DOHH2 (cell line): ENCODE measurements around the gene IGSF9B.

ENCODE experiments used
- H3F3A ChIP-seq: fragments of 200-600 bp; sonication (generic), shearing (Covaris generic); 2 replicates; pipeline ENCODE4 v1.6.0; 2016; ENCODE audit warnings: antibody characterized with exemption, mild to moderate bottlenecking; ENCODE audit not compliant: control insufficient read depth, insufficient read depth
- H3K27ac ChIP-seq: fragments of 200-600 bp; sonication (generic); 2 replicates; pipeline ENCODE4 v1.5.1; 2014; ENCODE audit warnings: low read depth, mild to moderate bottlenecking, low read length, moderate library complexity
- H3K27me3 ChIP-seq: fragments of 200-600 bp; sonication (generic); 2 replicates; pipeline ENCODE4 v1.6.1; 2014; ENCODE audit warnings: mild to moderate bottlenecking, low read length, mixed read lengths; ENCODE audit not compliant: control insufficient read depth
- H3K36me3 ChIP-seq: fragments of 200-600 bp; sonication (generic); 2 replicates; pipeline ENCODE4 v1.6.1; 2014; ENCODE audit warnings: mild to moderate bottlenecking, low read length, moderate library complexity, mixed read lengths; ENCODE audit not compliant: control insufficient read depth
- H3K4me1 ChIP-seq: fragments of 200-600 bp; sonication (generic); 2 replicates; pipeline ENCODE4 v1.6.1; 2014; ENCODE audit warnings: mild to moderate bottlenecking, low read length, mixed read lengths; ENCODE audit not compliant: control insufficient read depth
- H3K4me2 ChIP-seq: fragments of 200-600 bp; sonication (generic); 2 replicates; pipeline ENCODE4 v1.6.0; 2014; ENCODE audit warnings: mild to moderate bottlenecking, low read length, moderate library complexity
- H3K4me3 ChIP-seq: fragments of 200-600 bp; sonication (generic); 2 replicates; pipeline ENCODE4 v1.5.1; 2014; ENCODE audit warnings: mild to moderate bottlenecking, low read length, mixed read lengths
- H3K79me2 ChIP-seq: fragments of 200-600 bp; sonication (generic); 2 replicates; pipeline ENCODE4 v1.6.1; 2014; ENCODE audit warnings: mild to moderate bottlenecking, low read length, mixed read lengths; ENCODE audit not compliant: control insufficient read depth
- H3K9me2 ChIP-seq: fragments of 200-600 bp; sonication (generic); replicated peaks from 2 replicates; pipeline ENCODE4 v1.6.1; 2014; ENCODE audit warnings: mild to moderate bottlenecking, low read length, mixed read lengths; ENCODE audit not compliant: control insufficient read depth
- H3K9me3 ChIP-seq: fragments of 200-600 bp; sonication (generic); 2 replicates; pipeline ENCODE4 v1.6.1; 2014; ENCODE audit warnings: antibody characterized with exemption, low read length, mixed read lengths; ENCODE audit not compliant: control insufficient read depth, insufficient read depth
- H4K20me1 ChIP-seq: fragments of 200-600 bp; sonication (generic); 2 replicates; pipeline ENCODE4 v1.6.0; 2014; ENCODE audit warnings: low read depth, mild to moderate bottlenecking, antibody characterized with exemption, low read length, moderate library complexity; ENCODE audit not compliant: control insufficient read depth, insufficient read depth
- EZH2phosphoT487 ChIP-seq: fragments of 200-600 bp; sonication (generic); IDR thresholded peaks from 2 replicates; pipeline ENCODE4 v1.6.1; 2017; ENCODE audit warnings: borderline replicate concordance, mild to moderate bottlenecking, antibody characterized with exemption, low read length, moderate library complexity, mixed read lengths
- TF ChIP-seq, protein P1 (sequence below): fragments of 200-600 bp; sonication (generic); IDR thresholded peaks from one replicate; pipeline ENCODE4 v1.5.1; 2014; ENCODE audit warnings: antibody characterized with exemption, mild to moderate bottlenecking, low read depth, low read length; ENCODE audit not compliant: poor library complexity, severe bottlenecking

IGSF9B gene

GRCh38 chr11:133904818-133905515, 51.8 kb downstream of the IGSF9B start:
- no peak for TF ChIP-seq EZH2phosphoT487
- TF ChIP-seq, protein P1, sequence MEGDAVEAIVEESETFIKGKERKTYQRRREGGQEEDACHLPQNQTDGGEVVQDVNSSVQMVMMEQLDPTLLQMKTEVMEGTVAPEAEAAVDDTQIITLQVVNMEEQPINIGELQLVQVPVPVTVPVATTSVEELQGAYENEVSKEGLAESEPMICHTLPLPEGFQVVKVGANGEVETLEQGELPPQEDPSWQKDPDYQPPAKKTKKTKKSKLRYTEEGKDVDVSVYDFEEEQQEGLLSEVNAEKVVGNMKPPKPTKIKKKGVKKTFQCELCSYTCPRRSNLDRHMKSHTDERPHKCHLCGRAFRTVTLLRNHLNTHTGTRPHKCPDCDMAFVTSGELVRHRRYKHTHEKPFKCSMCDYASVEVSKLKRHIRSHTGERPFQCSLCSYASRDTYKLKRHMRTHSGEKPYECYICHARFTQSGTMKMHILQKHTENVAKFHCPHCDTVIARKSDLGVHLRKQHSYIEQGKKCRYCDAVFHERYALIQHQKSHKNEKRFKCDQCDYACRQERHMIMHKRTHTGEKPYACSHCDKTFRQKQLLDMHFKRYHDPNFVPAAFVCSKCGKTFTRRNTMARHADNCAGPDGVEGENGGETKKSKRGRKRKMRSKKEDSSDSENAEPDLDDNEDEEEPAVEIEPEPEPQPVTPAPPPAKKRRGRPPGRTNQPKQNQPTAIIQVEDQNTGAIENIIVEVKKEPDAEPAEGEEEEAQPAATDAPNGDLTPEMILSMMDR, result no peak
- no peaks in the 10 kb centered on the region for H3K4me1 ChIP-seq
- H3K36me3 ChIP-seq, result no peaks in the 10 kb centered on the region

DNA sequence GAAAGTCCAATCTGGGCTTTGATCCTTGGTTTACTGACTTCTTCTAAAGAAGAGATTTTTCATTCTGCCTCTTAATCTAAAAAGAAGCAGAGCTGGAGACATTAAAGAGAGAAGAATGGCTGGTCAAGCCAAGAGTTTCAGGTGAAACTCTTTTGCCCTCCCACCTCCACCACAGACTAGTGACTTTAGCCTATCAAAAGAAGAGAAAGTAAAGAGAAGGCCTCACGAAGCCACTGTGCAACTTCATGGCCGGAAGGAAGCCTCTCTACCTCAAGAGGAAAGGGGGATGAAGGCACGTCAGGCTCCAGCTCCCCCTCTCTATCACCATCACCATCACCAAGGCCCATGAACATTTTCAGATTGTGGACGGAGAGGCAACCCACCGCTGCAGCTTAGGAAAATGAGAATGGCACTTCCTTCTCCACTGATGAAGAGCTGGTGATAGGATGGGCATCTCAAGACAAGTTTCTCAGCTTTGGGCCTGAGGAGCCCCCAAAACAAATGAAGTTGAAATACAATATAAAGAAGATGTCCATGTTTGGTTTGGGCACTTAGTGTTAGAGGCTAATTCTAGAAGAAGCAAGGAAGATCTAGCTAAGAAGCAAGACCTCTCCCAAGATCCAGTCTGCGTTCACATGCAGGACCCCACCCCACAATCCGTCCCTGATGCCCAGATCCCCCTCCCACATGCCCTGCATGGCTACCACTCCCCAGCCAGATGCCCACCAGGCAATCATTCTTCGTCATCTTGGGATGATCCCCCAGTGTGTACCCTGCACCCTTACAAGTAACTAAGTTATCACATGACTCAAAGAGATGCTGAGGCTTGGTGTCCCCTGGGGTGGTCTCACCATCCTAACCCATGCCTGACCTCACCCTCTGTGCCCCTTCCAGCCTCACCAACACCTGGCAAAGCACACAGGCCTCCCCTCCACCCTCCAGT, 52.6 kb downstream of the IGSF9B start:
- Histone ChIP-seq H3K27ac (no peak overlapping the region), H4K20me1 (no peaks in the 10 kb centered on the region), H3K79me2 (no peaks in the 10 kb centered on the region), H3K4me3 (no peak overlapping the region), H3F3A (no peaks in the 10 kb centered on the region), H3K36me3 (no peaks in the 10 kb centered on the region), H3K9me2 (no peaks in the 10 kb centered on the region), H3K9me3 (no peaks in the 10 kb centered on the region; the same call in 1 of the 2 replicates), H3K4me1 (no peaks in the 10 kb centered on the region), H3K27me3 (no peaks in the 10 kb centered on the region), H3K4me2 (no peak overlapping the region)
- no peak for TF ChIP-seq EZH2phosphoT487
- TF ChIP-seq, protein P1, result no peak

More at GRCh38 chr11:133904818-133905515, 51.8 kb downstream of the IGSF9B start:
- Histone ChIP-seq H3K27ac (no peak overlapping the region), H3F3A (no peaks in the 10 kb centered on the region), H3K4me2 (no peak overlapping the region), H3K9me2 (no peaks in the 10 kb centered on the region), H3K4me3 (no peak overlapping the region), H3K9me3 (no peaks in the 10 kb centered on the region; the same call in 1 of the 2 replicates), H3K27me3 (no peaks in the 10 kb centered on the region), H3K79me2 (no peaks in the 10 kb centered on the region), H4K20me1 (no peaks in the 10 kb centered on the region)

GRCh38 chr11:133903056-133903455, 53.7 kb downstream of the IGSF9B start:
- H3K4me1 ChIP-seq, result no peaks in the 10 kb centered on the region
- H3K79me2 ChIP-seq, result no peaks in the 10 kb centered on the region
- no peaks in the 10 kb centered on the region; the same call in 1 of the 2 replicates for H3K9me3 ChIP-seq
- no peaks in the 10 kb centered on the region for H3K36me3 ChIP-seq
- no peaks in the 10 kb centered on the region for H3F3A ChIP-seq
- no peaks in the 10 kb centered on the region for H3K9me2 ChIP-seq
- H3K4me2 ChIP-seq, result no peak overlapping the region
- no peak for TF ChIP-seq EZH2phosphoT487
- TF ChIP-seq, protein P1, result no peak
- H3K4me3 ChIP-seq, result no peak overlapping the region
- H3K27ac ChIP-seq, result no peak overlapping the region
- H4K20me1 ChIP-seq, result no peaks in the 10 kb centered on the region
- H3K27me3 ChIP-seq, result no peaks in the 10 kb centered on the region
